Gastroesophageal sphincter (tissue), 4 donors: ENCODE results near the gene PARD3B. TPM values are rescaled to one million over a fixed set of nuclear protein-coding genes. Genes with fewer than 3 reads are reported as not detected.

Experiments
- ATAC-seq: fragments of 150-250 bp; one replicate; pipeline ENCODE4 v1.9.1; 2016; ENCODE audit warnings: mild to moderate bottlenecking, moderate library complexity
- H3K27ac ChIP-seq, 4 donors: fragments of 200-600 bp; sonication (generic) in 3 of 4; 1 replicate in 3 of 4; 2 replicates in 1 of 4; pipeline ENCODE4 v1.5.1; 2016 to 2019
- H3K27me3 ChIP-seq: fragments of 200-600 bp; sonication (generic); one replicate; pipeline ENCODE4 v1.5.1; 2019
- H3K36me3 ChIP-seq, 2 donors: fragments of 200-600 bp; sonication (generic); one replicate each; pipeline ENCODE4 v1.5.1; 2019; ENCODE audit warnings: control low read depth in 1 of 2
- H3K4me1 ChIP-seq, 3 donors: fragments of 200-600 bp; sonication (generic); 1 replicate in 2 of 3; 2 replicates in 1 of 3; pipeline ENCODE4 v1.5.1; 2016 to 2019; ENCODE audit warnings: control low read depth in 2 of 3
- H3K4me3 ChIP-seq, 2 donors: fragments of 200-600 bp; sonication (generic); one replicate each; pipeline ENCODE4 v1.5.1; 2019; ENCODE audit warnings: mild to moderate bottlenecking in 1 of 2, moderate library complexity in 1 of 2
- H3K9me3 ChIP-seq, 3 donors: fragments of 200-600 bp; sonication (generic); one replicate each; pipeline ENCODE4 v1.5.1; 2017 to 2019; ENCODE audit warnings: control low read depth in 2 of 3
- CTCF ChIP-seq, 4 experiments: fragments of 200-600 bp in 2 of 4; fragments of 450-650 bp in 2 of 4; sonication (generic) in 1 of 4; IDR thresholded peaks; one replicate each; pipeline ENCODE4 v1.5.1; 2017 to 2019; ENCODE audit warnings: antibody characterized with exemption in 4 of 4, mild to moderate bottlenecking in 2 of 4, moderate library complexity in 2 of 4
- EP300 ChIP-seq: sonication (generic); formaldehyde crosslinking; IDR thresholded peaks from one replicate; pipeline ENCODE4 v1.6.1; 2017; ENCODE audit warnings: antibody characterized with exemption, mild to moderate bottlenecking
- POLR2A ChIP-seq, 2 donors: fragments of 450-650 bp; IDR thresholded peaks; one replicate each; pipeline ENCODE4 v1.6.1; 2017; ENCODE audit warnings: antibody characterized with exemption in 2 of 2, mild to moderate bottlenecking in 2 of 2, moderate library complexity in 1 of 2
- POLR2AphosphoS5 ChIP-seq: sonication (generic); formaldehyde crosslinking; IDR thresholded peaks from one replicate; pipeline ENCODE4 v1.6.1; 2017; ENCODE audit warnings: antibody characterized with exemption
- WGBS, 2 donors: methylation state at CpG; one replicate each; pipeline ENCODE4 v1.1.5; 2018; ENCODE audit warnings: low coverage in 1 of 2; 5-methylcytosine and 5-hydroxymethylcytosine counted together
- total RNA-seq, 4 donors: library from RNA; depleted of rRNA; stranded (reverse); fragments of >200 nt; gene quantifications; one replicate each; pipeline ENCODE4 v1.1.0, GENCODE V29; 2016

Gene PARD3B
- total RNA-seq, 4 donors from 2014 or later: 29.6 to 42.2 (median 41.0) TPM

- TF ChIP-seq CTCF (IDR thresholded peaks at IDR 0.05): no peak
- TF ChIP-seq POLR2A (IDR thresholded peaks at IDR 0.05): no peak
- no peak for TF ChIP-seq EP300
- TF ChIP-seq POLR2AphosphoS5: no peak
- Histone ChIP-seq H3K27me3 (no peaks in the 10 kb centered on the region), H3K4me1 (no peaks in the 10 kb centered on the region), H3K36me3 (no peaks in the 10 kb centered on the region), H3K9me3 (no peaks in the 10 kb centered on the region), H3K27ac (no peak overlapping the region), H3K4me3 (no peak overlapping the region)
- 100% methylated on average over 1 of the region's 1 CpG for WGBS, 2 donors
- no peak for ATAC-seq
These were observed 208.6 kb downstream of the PARD3B start for GRCh38 chr2:204753841-204754240.

- H3K4me3 ChIP-seq: no peak overlapping the region
- no peak overlapping the region for H3K27ac ChIP-seq
- no peaks in the 10 kb centered on the region for H3K36me3 ChIP-seq
- TF ChIP-seq CTCF (IDR thresholded peaks at IDR 0.05): no peak
- no peak for TF ChIP-seq POLR2AphosphoS5
- no peak for TF ChIP-seq EP300
- TF ChIP-seq POLR2A (IDR thresholded peaks at IDR 0.05): no peak
- 87 to 90% methylated on average over 3 of the region's 3 CpGs for WGBS, 2 donors
- H3K27me3 ChIP-seq: no peaks in the 10 kb centered on the region
- H3K9me3 ChIP-seq: no peaks in the 10 kb centered on the region
- H3K4me1 ChIP-seq: no peaks in the 10 kb centered on the region
- no peak for ATAC-seq
These were observed 209.6 kb downstream of the PARD3B start for GRCh38 chr2:204754898-204755297.

GRCh38 chr2:204763974-204764703 is 218.9 kb downstream of the PARD3B start:
- WGBS, 2 donors: 86 to 97% methylated on average over 1 to 4 of the region's 4 CpGs
- peaks cover 0 to 16% (median 0%) of the 10 kb centered on the region in 3 donors for H3K9me3 ChIP-seq

GRCh38 chr2:204770735-204771134 is 225.5 kb downstream of the PARD3B start:
- H3K4me3 ChIP-seq: no peak overlapping the region
- WGBS, 2 donors: 55 to 71% methylated on average over 1 of the region's 1 CpG
- no peak overlapping the region for H3K27ac ChIP-seq
- peaks cover 0 to 28% (median 4%) of the 10 kb centered on the region in 3 donors for H3K4me1 ChIP-seq
- no peaks in the 10 kb centered on the region for H3K27me3 ChIP-seq
- no peaks in the 10 kb centered on the region for H3K36me3 ChIP-seq
- no peaks in the 10 kb centered on the region for H3K9me3 ChIP-seq
- ATAC-seq: no peak
- TF ChIP-seq CTCF (IDR thresholded peaks at IDR 0.05) (no peak), POLR2A (IDR thresholded peaks at IDR 0.05) (no peak), POLR2AphosphoS5 (no peak), EP300 (no peak)

More at GRCh38 chr2:204763974-204764703, 218.9 kb downstream of the PARD3B start:
- Histone ChIP-seq H3K27me3 (no peaks in the 10 kb centered on the region), H3K36me3 (no peaks in the 10 kb centered on the region), H3K27ac (no peak overlapping the region), H3K4me3 (no peak overlapping the region), H3K4me1 (no peaks in the 10 kb centered on the region)
- ATAC-seq: no peak
- TF ChIP-seq POLR2A (IDR thresholded peaks at IDR 0.05) (no peak), EP300 (no peak), POLR2AphosphoS5 (no peak), CTCF (IDR thresholded peaks at IDR 0.05) (no peak)

GRCh38 chr2:204771721-204772120 is 226.4 kb downstream of the PARD3B start:
- H3K4me1 ChIP-seq: peaks cover 7 to 38% (median 14%) of the 10 kb centered on the region in 3 donors
- TF ChIP-seq CTCF (IDR thresholded peaks at IDR 0.05) (no peak), POLR2AphosphoS5 (no peak), POLR2A (IDR thresholded peaks at IDR 0.05) (no peak), EP300 (no peak)
- H3K27me3 ChIP-seq: no peaks in the 10 kb centered on the region
- H3K9me3 ChIP-seq: no peaks in the 10 kb centered on the region
- H3K36me3 ChIP-seq: no peaks in the 10 kb centered on the region
- H3K4me3 ChIP-seq: no peak overlapping the region
- no peak overlapping the region for H3K27ac ChIP-seq
- no peak for ATAC-seq
